Activated CD4-positive, alpha-beta T cell treated with anti-CD3 and anti-CD28 coated beads for 24 hours (primary cell): ENCODE measurements around the gene HFM1.
"Not testable (repeated sequence)": the region's sequence is repeated elsewhere in the genome, so short reads cannot be mapped to it uniquely, and the experiment has no call there.

Experiments used
- DNase-seq, 2 donors: peaks; one replicate each; pipeline ENCODE4 v3.0.0-alpha.2; 2020; ENCODE audit warnings: low read depth in 2 of 2

HFM1 gene

GRCh38 chr1:91349524-91349923 is 55.1 kb downstream of the HFM1 start:
- no peak for DNase-seq

GRCh38 chr1:91346824-91347223 is 57.8 kb downstream of the HFM1 start:
- no peak for DNase-seq

GRCh38 chr1:91345395-91346005 is 59.1 kb downstream of the HFM1 start:
- no peak for DNase-seq

GRCh38 chr1:91338501-91338900 is 66.1 kb downstream of the HFM1 start:
- no peak for DNase-seq

- DNase-seq, result no peak
Observed at GRCh38 chr1:91335603-91336002, 69.0 kb downstream of the HFM1 start.

GRCh38 chr1:91334856-91335255 is 69.8 kb downstream of the HFM1 start:
- DNase-seq, result no peak

- DNase-seq, result no peak
Observed at GRCh38 chr1:91325456-91325855, 79.2 kb downstream of the HFM1 start.

- DNase-seq, result no peak
Observed at GRCh38 chr1:91314643-91315042, 90.0 kb downstream of the HFM1 start.

- DNase-seq, result no peak
Observed at GRCh38 chr1:91311672-91312071, 93.0 kb downstream of the HFM1 start.

- no peak for DNase-seq
Observed at GRCh38 chr1:91308544-91308943, 96.1 kb downstream of the HFM1 start.

GRCh38 chr1:91307784-91308409 is 96.7 kb downstream of the HFM1 start:
- no peak for DNase-seq

GRCh38 chr1:91303165-91303564 is 101.5 kb downstream of the HFM1 start:
- DNase-seq, result no peak

- DNase-seq, result not testable (repeated sequence)
Observed at GRCh38 chr1:91288843-91289553, 115.6 kb downstream of the HFM1 start.

GRCh38 chr1:91286962-91287317 is 117.7 kb downstream of the HFM1 start:
- DNase-seq, result not testable (repeated sequence)

GRCh38 chr1:91286259-91286961 is 118.2 kb downstream of the HFM1 start:
- not testable (repeated sequence) for DNase-seq

- DNase-seq, result no peak
Observed at GRCh38 chr1:91283421-91283726, 121.3 kb downstream of the HFM1 start.

GRCh38 chr1:91282695-91283420 is 121.8 kb downstream of the HFM1 start:
- DNase-seq, result peak; percentile 11 to 15

GRCh38 chr1:91281782-91282181 is 122.9 kb downstream of the HFM1 start:
- no peak for DNase-seq

GRCh38 chr1:91278754-91279153 is 125.9 kb downstream of the HFM1 start:
- DNase-seq, result no peak

GRCh38 chr1:91273875-91274274 is 130.8 kb downstream of the HFM1 start:
- no peak for DNase-seq

- no peak for DNase-seq
Observed at GRCh38 chr1:91261655-91262054, 143.0 kb downstream of the HFM1 start.

GRCh38 chr1:91245435-91245834 is 159.2 kb downstream of the HFM1 start:
- no peak for DNase-seq
